ENCODE measurements around the gene NAP1L5.

NAP1L5 gene

DNA sequence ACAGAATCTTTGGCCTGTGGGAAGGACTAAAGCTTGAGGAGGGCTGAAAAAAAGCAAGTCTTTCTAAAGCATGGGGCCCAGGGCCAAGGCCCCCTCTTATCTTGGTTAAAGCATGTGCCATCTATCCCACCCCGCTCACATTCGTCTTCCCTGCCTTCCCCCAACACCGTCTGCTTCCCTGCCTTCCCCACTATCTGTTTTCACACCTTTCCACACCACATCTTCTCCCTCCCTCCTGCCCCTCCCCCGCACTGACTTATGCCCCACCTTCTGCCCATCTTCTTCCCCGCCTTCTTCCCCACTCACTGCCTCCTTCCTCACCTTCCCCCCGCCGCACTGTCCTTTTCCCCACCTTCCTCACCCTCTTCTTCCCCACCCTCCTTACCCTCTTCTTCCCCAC, 890 bp upstream of the NAP1L5 start:
- no peaks in the 10 kb centered on the region for H3K27me3 ChIP-seq (ENCODE audit: low read depth, low read length)
- no peaks in the 10 kb centered on the region for H3K79me2 ChIP-seq (ENCODE audit: low read length)
- no peak overlapping the region for H3K4me2 ChIP-seq (ENCODE audit: low read length)
- H3K9ac ChIP-seq (ENCODE audit: low read length) = no peak overlapping the region
- H3K36me3 ChIP-seq (replicated peaks; ENCODE audit: low read depth, low read length) = no peaks in the 10 kb centered on the region
- H4K20me1 ChIP-seq (ENCODE audit: insufficient read depth, low read length) = no peaks in the 10 kb centered on the region
- no peak overlapping the region for H2AFZ ChIP-seq (ENCODE audit: low read depth, low read length)
- no peaks in the 10 kb centered on the region for H3K9me3 ChIP-seq (ENCODE audit: insufficient read depth, low read length)
- peaks cover 19% of the 10 kb centered on the region for H3K4me1 ChIP-seq (ENCODE audit: low read length)
- no peak overlapping the region for H3K4me3 ChIP-seq (ENCODE audit: low read length)
- TF ChIP-seq, protein P1, sequence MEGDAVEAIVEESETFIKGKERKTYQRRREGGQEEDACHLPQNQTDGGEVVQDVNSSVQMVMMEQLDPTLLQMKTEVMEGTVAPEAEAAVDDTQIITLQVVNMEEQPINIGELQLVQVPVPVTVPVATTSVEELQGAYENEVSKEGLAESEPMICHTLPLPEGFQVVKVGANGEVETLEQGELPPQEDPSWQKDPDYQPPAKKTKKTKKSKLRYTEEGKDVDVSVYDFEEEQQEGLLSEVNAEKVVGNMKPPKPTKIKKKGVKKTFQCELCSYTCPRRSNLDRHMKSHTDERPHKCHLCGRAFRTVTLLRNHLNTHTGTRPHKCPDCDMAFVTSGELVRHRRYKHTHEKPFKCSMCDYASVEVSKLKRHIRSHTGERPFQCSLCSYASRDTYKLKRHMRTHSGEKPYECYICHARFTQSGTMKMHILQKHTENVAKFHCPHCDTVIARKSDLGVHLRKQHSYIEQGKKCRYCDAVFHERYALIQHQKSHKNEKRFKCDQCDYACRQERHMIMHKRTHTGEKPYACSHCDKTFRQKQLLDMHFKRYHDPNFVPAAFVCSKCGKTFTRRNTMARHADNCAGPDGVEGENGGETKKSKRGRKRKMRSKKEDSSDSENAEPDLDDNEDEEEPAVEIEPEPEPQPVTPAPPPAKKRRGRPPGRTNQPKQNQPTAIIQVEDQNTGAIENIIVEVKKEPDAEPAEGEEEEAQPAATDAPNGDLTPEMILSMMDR (IDR thresholded peaks at IDR 0.05; ENCODE audit: low read depth, low read length) = no peak
- TF ChIP-seq EZH2phosphoT487 (IDR thresholded peaks at IDR 0.05; ENCODE audit: low read depth) = no peak
- H3K27ac ChIP-seq (ENCODE audit: low read length) = no peak overlapping the region

DNA sequence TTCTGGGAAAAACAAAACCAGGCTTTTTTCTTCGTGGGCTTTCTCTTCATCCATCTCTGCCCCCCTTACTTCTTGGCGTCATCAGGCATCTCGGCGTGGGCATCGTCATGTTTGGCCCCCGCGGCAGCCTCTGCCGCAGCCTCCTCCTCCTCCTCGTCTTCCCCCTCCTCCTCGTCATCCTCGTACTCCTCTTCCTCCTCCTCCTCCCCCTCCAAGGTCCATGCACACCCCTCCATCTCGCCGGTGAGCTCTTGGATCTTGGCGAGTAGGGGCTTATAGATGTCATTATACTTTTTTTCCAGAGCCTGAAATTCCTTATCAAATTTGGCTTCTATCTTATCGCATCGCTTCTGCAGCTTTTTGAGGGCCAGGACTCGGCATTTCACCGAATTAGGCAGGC, 488 bp downstream of the NAP1L5 start:
- Histone ChIP-seq H3K4me2 (ENCODE audit: low read length) (peak overlapping the region; percentile 61), H3K4me3 (ENCODE audit: low read length) (peak overlapping the region; percentile 81), H3K79me2 (ENCODE audit: low read length) (no peaks in the 10 kb centered on the region), H3K27me3 (ENCODE audit: low read depth, low read length) (no peaks in the 10 kb centered on the region), H3K9ac (ENCODE audit: low read length) (peak overlapping the region; percentile 53), H2AFZ (ENCODE audit: low read depth, low read length) (no peak overlapping the region), H3K9me3 (ENCODE audit: insufficient read depth, low read length) (no peaks in the 10 kb centered on the region), H3K4me1 (ENCODE audit: low read length) (peaks cover 19% of the 10 kb centered on the region), H3K36me3 (replicated peaks; ENCODE audit: low read depth, low read length) (no peaks in the 10 kb centered on the region), H4K20me1 (ENCODE audit: insufficient read depth, low read length) (no peaks in the 10 kb centered on the region), H3K27ac (ENCODE audit: low read length) (no peak overlapping the region)
- TF ChIP-seq, protein P1 (IDR thresholded peaks at IDR 0.05; ENCODE audit: low read depth, low read length) = no peak
- TF ChIP-seq EZH2phosphoT487 (IDR thresholded peaks at IDR 0.05; ENCODE audit: low read depth) = no peak

DNA sequence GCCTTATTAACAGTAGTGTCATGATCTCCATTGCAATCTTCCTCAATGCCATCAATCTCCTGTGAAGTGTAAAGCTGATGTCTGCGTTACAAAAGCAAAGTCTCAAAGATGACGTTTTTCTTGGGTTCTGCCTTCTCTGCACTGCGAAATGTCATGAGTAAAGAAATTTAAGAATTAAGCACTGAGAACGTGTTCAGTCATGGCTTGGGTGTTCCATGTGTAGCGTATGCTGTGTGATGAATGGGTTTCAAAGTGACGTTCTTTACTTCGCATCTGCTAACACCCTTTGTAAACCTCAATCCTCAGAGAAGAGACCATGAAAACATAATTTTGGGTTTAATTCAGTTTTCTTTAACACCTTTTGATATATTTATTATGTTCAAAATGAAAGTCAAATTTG, 999 bp downstream of the NAP1L5 start:
- H3K27ac ChIP-seq (ENCODE audit: low read length) = no peak overlapping the region
- no peaks in the 10 kb centered on the region for H3K27me3 ChIP-seq (ENCODE audit: low read depth, low read length)
- no peak overlapping the region for H2AFZ ChIP-seq (ENCODE audit: low read depth, low read length)
- peaks cover 19% of the 10 kb centered on the region for H3K4me1 ChIP-seq (ENCODE audit: low read length)
- H3K36me3 ChIP-seq (replicated peaks; ENCODE audit: low read depth, low read length) = no peaks in the 10 kb centered on the region
- no peak overlapping the region for H3K9ac ChIP-seq (ENCODE audit: low read length)
- no peak for TF ChIP-seq EZH2phosphoT487 (IDR thresholded peaks at IDR 0.05; ENCODE audit: low read depth)
- TF ChIP-seq, protein P1 (IDR thresholded peaks at IDR 0.05; ENCODE audit: low read depth, low read length) = no peak
- H3K79me2 ChIP-seq (ENCODE audit: low read length) = no peaks in the 10 kb centered on the region
- no peaks in the 10 kb centered on the region for H3K9me3 ChIP-seq (ENCODE audit: insufficient read depth, low read length)
- H4K20me1 ChIP-seq (ENCODE audit: insufficient read depth, low read length) = no peaks in the 10 kb centered on the region
- peak overlapping the region; percentile 61; the same call in 1 of the 2 replicates for H3K4me2 ChIP-seq (ENCODE audit: low read length)
- no peak overlapping the region; the same call in 1 of the 2 replicates for H3K4me3 ChIP-seq (ENCODE audit: low read length)

DNA sequence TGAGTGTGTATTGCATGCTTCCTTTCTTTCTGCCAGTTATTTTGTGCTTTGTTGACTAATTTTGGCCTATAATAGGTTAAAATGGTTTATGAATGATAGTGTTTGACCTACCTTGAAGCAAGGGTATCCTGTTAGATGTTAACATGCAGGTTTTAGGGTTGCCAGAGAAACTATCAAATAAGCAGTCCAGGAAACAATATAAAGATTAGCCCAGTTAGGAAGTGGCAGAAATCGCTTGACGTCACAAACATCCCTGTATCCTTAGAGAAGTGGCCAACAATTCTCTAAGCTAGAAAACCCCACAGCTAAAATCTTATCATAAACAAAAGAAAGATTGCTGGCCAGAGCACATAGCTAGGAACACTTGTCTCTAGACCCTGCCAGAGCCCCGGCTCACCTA, 3.8 kb downstream of the NAP1L5 start:
- H3K27me3 ChIP-seq (ENCODE audit: low read depth, low read length) = no peaks in the 10 kb centered on the region
- H3K36me3 ChIP-seq (replicated peaks; ENCODE audit: low read depth, low read length) = no peaks in the 10 kb centered on the region
- no peak overlapping the region for H3K4me3 ChIP-seq (ENCODE audit: low read length)
- TF ChIP-seq EZH2phosphoT487 (IDR thresholded peaks at IDR 0.05; ENCODE audit: low read depth) = no peak
- no peak overlapping the region for H3K4me2 ChIP-seq (ENCODE audit: low read length)
- no peaks in the 10 kb centered on the region for H3K79me2 ChIP-seq (ENCODE audit: low read length)
- no peaks in the 10 kb centered on the region for H4K20me1 ChIP-seq (ENCODE audit: insufficient read depth, low read length)
- H3K9me3 ChIP-seq (ENCODE audit: insufficient read depth, low read length) = no peaks in the 10 kb centered on the region
- H3K27ac ChIP-seq (ENCODE audit: low read length) = no peak overlapping the region
- no peak overlapping the region for H2AFZ ChIP-seq (ENCODE audit: low read depth, low read length)
- no peaks in the 10 kb centered on the region for H3K4me1 ChIP-seq (ENCODE audit: low read length)
- H3K9ac ChIP-seq (ENCODE audit: low read length) = no peak overlapping the region

DNA sequence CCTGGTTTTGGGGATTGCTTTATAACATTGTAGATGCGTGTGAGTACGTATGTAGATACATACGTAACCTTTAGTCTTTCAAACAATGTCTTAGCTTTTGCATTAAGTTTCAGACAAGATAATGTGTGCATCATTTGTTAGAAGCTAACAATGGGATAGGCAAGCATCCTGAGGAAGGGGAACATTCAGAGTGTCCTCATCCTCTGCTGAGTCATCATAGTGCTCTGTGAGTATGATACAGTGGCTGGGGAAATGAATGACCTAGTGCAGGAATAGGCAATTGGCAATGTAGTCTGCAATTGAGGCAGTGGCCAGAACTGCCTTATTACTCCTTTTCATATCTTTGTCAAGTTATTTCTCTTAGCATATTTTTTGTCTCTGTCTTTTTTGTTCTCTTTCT, 7.3 kb downstream of the NAP1L5 start:
- H3K9me3 ChIP-seq (ENCODE audit: insufficient read depth, low read length) = no peaks in the 10 kb centered on the region
- no peaks in the 10 kb centered on the region for H3K27me3 ChIP-seq (ENCODE audit: low read depth, low read length)
- H4K20me1 ChIP-seq (ENCODE audit: insufficient read depth, low read length) = no peaks in the 10 kb centered on the region
- H3K79me2 ChIP-seq (ENCODE audit: low read length) = no peaks in the 10 kb centered on the region
- H3K9ac ChIP-seq (ENCODE audit: low read length) = no peak overlapping the region
- no peaks in the 10 kb centered on the region for H3K36me3 ChIP-seq (replicated peaks; ENCODE audit: low read depth, low read length)
- H3K4me3 ChIP-seq (ENCODE audit: low read length) = no peak overlapping the region
- H3K27ac ChIP-seq (ENCODE audit: low read length) = no peak overlapping the region
- H3K4me2 ChIP-seq (ENCODE audit: low read length) = no peak overlapping the region
- H2AFZ ChIP-seq (ENCODE audit: low read depth, low read length) = no peak overlapping the region
- TF ChIP-seq EZH2phosphoT487 (IDR thresholded peaks at IDR 0.05; ENCODE audit: low read depth) = no peak
- TF ChIP-seq, protein P1 (IDR thresholded peaks at IDR 0.05; ENCODE audit: low read depth, low read length) = no peak
- no peaks in the 10 kb centered on the region for H3K4me1 ChIP-seq (ENCODE audit: low read length)

All from OCI-LY3 (cell line).